GM21529 (cell line): ENCODE results near the gene TCERG1L.
"Not testable (repeated sequence)": the region's sequence is repeated elsewhere in the genome, so short reads cannot be mapped to it uniquely, and the experiment has no call there.

Source experiments
- ATAC-seq: cut with Tn5 transposase; IDR thresholded peaks from one replicate; pipeline ENCODE4 v1.9.1; 2021; ENCODE audit not compliant: unreplicated experiment

The TCERG1L gene

DNA sequence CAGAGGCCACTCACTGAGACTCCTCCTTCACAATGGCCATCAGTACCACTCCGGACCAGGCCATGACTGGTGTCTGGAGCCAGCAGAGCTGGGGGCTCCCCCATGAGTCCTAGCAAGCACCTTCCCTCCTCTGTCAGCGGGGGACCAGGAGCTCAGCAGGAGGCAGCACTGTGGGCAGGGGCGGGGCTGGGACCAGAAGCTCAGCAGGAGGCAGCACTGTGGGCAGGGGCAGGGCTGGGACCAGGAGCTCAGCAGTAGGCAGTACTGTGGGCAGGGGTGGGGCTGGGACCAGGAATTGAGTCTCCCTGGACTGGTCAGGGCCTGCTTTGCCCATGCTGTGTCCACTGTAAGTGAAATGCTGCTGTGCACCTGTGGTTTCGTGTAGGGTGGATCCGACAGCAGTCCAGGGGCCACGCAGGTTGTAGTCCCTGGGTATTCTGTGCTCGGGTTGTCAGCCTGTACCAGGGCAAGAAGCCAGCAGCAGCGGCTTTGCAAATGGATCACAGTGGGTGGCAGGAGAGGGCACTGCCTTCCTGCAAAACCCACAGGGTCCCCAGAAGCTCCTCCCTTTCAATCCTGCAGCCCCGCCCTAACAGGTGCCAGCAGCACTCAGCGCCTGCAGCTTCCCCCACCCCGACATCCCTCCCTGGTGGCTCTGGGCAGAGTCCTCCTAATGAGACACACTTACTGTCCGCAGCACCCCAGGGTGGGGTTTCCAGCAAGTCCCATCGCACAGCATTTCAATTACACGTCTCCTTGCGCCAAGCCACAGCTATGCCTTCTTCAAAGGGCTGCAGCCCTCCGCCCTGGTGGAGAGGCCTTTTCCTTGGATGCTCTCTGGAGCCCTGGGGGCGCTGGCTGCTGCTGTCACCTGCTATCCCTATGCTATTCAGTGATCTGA lies 220.5 kb downstream of the TCERG1L start:
- ATAC-seq: no peak

DNA sequence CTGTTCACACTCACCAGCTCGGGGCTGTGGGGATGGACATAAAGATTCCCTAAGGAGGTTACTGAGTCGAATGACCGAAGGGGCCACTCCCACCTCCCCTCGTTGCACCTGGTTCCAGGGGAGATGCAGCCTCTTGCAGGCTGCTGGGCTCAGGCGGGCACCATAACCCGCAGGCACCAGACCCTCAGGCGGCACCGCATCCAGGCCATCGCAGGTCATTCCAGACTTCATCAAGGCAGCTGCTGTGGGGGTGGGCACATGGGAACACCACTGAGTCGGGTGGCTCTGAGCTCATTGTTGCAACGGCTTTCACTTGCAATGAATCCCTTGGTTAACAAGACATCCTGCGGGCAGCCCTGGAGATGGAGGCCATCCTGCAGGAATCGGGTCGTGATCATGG lies 221.7 kb downstream of the TCERG1L start:
- no peak for ATAC-seq

DNA sequence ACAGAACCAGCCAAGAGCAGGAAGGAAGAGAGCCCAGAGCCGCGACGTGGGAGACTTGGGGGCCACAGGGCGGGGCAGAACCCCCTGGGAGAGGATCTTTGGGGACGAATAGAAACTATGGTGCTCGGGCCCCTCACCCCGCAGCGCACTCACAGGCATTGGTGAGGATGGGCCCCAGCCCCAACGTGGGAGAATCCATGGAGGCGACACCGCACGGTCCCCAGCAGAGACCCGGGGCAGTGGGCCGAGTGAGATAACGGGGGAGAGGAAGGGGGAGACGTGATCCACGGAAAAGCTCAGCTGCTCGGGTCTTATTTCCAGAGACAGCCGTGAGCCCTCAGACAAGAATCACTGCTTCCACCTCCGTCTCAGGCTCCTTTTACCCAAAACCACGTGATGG lies 222.4 kb downstream of the TCERG1L start:
- no peak for ATAC-seq

DNA sequence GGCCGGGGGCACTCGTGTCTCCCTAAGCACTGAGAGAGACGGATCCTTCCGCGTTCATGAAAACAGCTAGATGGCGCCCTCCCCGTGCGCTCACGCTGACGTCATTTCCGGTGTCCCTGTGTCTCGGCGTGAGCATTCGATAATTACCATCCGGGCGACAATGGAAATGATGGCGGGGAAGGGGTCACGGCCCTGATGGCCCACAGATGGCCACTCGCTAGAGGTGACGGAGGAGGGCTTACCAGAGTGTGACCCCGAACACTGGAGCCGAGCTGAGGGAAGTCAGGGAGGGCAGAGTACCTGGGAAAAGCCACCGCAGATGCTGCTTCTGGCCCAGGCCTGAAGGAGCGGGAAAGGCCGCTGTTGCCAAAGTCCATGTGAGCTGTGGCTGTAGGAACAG lies 222.9 kb downstream of the TCERG1L start:
- no peak for ATAC-seq

DNA sequence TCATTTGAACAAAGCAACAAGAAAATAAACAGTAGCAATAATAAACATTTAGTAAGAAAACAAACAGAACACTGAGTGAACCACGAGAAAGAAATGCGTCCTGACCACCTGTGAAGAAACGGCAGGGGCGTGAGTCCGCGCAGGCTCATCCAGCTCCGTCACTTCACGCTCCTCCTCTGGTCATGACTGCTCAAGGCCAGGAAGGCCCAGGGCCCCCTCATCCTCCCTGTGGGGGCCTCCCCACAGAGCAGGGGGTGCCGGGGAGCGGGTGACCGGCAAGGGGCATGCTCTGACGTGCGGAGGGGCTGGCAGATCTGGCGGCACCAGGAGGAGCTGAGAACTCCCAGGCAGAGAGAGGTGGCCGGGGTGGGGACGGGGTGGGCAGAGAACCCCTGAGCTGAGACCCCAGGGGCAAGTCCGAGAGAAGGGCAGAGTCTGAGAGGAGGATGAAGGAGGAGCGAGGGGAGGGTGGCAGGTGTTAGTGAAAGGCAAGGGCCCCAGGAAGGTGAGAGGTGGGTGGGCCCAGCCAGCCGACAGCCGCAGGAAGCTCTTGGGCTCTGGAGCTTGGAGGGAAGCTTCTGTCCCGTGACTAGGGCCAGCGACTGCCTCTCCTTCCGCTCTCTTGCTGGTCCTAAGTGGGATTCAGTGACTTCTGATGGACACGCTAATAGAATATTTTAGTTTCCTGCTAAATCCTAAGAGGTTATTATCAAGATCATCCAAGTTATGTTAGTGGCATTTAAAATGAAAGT lies 223.9 kb downstream of the TCERG1L start:
- ATAC-seq: no peak

DNA sequence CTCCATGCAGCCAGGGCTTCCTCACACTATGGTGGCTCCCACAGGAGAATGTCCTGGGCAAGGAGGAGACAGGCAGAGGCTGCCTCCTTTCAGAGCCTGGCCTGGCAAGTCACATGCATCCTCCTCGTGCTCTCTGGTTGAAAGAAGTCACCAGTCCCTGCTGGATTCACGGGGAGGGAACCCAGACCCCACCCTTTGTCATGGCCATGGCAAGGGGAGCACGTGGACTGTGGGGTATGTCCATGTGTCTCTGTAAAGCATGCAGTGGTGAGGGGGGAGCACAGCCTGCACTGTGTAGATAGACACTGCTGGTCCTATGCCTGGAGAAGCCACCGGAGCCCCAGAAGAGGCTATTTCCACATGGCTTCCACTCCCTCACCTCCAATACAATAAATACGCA lies 225.0 kb downstream of the TCERG1L start:
- ATAC-seq: no peak

DNA sequence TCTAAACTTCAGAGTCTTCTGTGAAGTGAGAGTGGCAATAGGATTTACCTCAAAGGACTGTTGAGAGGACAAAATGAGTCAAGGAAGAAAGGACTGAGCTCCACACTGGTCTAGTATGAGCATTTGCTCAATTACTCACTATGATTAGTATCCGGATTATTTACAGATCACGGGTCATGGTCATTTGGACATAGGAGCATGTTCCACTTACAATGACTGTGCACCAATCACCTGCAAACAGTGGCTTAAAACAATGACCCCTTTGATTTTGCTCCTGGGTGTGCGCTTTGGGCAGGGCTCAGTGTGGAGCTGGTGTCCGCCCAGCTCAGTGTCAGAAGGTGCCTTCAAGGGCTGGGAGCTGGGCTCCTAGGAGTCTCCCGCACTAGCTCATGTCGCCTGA lies 225.4 kb downstream of the TCERG1L start:
- ATAC-seq: no peak

DNA sequence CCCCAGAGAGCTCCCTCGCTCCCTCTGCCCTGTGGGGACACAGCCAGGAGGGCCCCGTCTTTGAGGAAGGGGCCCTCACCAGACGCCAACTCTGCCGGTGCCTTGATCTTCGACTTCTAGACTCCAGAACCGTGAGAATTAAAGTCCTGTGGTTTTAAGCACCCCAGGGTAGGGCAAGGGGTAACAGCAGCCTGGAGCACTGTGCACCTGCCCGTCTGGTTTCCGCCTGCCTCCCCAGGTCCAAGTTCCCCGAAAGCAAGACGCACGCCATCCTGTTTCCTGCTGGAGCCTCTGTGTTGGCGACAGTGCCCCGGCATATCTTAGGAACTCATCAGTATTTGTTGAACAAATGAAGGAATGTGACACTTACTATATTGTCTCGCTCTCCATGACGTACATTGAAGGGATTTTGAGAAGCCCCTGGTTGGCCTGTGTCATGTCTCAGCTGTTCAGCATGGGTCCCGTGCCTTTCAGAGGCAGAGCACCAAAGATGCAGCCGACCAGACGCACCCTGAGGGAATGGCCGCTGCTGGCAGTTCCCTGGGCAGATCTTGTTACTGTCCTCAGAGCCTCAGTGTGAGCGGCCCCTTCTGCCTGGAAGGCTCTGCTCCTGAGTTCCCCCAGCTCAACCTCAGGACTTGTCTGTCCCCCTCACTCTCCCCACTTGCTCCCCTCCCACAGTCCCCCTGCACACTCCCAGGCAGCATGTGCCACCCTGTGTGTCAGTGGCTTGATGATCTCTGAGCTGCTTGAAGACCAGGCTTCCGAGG lies 226.2 kb downstream of the TCERG1L start:
- no peak for ATAC-seq

DNA sequence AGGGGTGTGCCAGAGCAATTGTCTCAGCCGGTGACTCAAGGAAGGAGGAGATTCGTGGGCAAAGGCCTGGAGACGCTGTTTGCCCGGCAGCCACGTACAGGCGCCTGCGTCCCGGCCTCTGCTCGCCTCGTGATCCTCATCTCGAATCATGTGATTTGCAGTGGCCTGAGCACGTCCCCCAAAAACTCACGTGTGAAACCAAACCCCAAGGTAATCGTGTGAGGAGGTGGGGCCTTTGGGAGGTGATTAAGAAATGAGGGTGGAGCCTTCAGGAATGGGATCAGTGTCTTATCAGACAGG lies 226.8 kb downstream of the TCERG1L start:
- ATAC-seq: no peak

DNA sequence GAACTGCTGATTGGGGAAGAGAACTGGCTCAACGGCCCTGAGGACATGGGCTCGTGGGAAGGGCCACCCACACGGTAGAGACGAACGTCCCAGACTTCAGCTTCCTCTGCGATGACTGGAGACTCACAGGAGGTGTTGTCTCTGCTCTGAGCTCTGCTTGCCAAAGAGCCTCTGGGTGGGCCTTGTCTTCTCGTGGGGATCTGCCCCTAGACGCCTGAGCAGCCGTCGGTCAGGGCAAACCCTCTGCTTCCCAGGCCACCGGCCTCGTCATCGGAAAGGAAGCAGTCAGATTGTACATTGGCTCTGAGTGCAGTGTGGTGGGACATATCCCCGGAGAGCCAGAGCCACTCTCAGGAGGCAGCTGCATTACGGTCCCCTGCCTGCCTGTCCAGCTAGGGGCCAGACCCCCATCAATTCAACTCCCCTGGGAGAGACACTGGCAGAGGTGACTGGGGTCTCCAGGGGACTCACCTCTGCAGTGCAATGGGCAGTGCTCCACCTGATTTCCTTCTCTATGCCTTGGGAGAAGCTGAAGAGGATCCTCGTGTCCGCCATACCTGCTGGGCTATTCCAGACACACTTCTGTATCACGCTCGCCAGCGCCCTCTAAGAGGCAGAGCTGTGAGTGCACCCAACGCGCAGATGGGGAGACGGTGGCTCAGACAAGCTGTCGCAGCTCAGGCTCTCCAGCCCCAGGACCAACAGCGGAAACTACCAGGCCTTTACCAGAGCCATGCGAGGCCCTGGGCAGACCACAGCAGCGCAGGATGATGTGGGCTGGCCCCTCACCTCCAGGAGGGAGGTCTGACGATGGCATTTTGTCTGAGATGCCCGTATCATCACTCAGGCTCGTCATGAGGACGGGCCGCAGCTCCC lies 227.4 kb downstream of the TCERG1L start:
- ATAC-seq: no peak

DNA sequence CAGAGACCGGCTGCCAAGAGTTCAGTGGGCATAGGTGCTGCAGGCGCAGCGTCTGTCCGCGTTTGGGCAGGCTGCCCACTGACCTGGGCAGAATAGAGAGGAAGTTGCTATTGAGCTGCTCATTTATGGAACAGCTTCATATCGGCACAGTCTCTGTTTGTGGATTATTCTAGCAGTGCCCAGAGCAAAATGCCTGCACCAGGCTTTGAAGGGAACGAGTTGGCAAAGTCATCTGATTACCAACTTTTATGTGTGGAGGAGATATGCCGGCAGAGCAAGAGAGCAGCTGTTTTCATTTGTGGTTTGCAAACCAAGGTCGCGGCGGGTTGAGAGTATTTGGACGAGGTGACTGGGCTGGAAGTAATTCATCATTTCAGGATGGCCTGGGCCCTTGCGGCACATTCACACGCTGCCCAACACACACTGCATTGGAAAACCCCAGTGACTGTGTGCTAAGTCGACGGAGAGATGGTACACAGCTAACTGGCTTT lies 228.5 kb downstream of the TCERG1L start:
- ATAC-seq: no peak

DNA sequence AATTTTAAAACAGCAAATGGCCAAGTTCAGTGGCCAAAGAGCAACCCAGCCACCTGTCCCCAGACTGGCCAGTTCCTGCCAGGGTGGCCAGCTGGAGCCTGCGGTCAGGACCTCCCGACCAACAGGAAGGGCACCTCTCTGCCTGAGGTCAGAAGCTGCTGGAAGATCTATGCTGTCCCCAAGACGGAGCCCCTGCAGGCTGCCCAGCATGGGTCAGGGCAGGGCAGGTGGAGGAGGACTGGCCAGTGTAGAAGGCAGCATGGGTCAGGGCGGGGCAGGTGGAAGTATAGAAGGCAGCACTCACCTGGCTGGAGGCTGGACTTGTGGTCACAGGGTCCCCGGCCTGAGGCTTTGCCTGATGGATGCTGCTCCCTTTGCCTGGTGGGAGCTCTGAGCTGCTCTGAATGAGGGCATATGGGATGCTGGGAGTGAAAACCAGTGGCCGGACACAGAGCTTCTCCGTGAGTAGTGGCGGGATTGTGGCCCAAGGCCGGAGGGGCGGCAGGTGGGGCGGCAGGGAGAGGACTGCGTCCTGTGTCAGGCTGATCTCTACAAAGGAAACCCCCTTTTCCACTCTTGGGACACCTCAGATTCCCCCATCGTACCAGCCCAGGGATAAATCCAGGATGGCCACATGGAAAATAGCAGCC lies 229.2 kb downstream of the TCERG1L start:
- no peak for ATAC-seq

DNA sequence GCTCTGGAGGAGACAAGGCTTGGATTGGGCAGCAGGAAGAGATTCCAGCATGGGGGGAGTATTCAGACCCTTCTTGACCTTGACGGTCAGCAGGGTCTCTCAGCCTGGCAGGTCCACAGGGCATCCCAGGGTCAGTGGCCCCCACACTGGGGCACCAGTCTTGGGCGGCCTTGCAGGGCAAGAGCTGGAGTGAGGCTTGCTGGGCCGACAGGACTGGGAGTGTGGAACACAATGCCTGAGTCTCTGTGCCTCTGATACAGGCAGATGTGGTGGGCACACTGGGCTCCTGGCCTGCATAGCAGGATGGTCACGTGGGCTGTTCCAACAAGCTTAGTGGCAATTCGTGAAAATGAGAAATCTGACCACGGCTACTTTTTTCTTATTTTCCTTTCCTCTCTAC lies 229.7 kb downstream of the TCERG1L start:
- no peak for ATAC-seq

DNA sequence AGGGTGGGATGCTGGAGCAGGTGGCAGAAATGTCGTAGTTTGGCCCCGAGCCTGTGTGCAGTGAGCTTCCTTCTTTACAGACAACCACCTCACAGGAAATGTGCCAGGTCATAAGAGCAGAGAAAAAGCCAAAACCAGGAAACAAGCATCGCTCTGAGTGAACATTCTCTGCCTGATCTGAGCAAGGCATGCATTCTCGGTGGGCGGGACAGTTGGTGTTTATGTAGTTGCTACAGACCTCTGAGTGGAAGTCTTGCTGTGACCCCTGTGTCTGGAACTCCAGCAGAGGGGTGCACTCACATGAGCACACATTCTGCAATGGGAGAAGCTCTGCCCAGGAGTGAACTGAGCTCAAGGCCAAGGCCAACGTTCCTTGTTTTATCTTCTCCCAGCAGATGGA lies 230.1 kb downstream of the TCERG1L start:
- no peak for ATAC-seq

DNA sequence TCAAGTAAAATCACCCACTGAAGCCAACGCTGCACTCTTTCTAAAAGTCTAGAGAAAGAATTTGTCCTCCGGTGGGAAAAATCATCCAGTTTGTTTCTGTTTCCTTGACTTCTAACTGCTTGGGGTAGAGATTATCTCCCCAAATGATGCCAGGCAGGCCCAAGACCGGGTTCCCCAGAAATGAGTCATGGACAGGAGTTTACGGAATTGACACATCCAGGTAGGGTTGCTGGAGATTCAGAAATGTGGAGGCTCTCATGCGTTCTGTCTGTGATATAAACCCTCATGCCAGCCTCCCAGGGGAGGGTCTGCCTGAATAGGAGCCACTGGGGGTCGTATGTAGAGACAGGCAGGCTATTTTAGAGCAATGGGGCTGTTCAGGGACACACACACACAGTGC lies 230.9 kb downstream of the TCERG1L start:
- no peak for ATAC-seq

DNA sequence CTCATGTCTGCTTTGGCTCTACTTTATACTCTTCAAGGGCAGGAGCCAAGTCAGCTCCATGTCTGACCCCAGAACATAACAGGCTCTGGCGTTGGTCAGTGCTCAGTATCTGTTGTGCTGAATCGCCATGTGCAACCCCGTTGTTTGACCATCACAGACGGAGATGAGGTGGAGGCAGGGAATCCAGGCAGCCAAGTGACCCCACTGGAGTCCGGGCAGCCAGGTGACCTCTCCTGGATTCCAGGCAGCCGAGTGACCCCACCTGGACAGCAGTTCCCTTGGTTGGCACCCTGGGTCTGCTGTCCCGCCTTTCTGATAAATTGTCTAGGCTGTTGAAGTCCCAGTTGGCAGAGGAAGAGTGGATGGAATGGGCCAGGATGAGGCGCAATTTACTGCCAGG lies 232.2 kb downstream of the TCERG1L start:
- no peak for ATAC-seq

DNA sequence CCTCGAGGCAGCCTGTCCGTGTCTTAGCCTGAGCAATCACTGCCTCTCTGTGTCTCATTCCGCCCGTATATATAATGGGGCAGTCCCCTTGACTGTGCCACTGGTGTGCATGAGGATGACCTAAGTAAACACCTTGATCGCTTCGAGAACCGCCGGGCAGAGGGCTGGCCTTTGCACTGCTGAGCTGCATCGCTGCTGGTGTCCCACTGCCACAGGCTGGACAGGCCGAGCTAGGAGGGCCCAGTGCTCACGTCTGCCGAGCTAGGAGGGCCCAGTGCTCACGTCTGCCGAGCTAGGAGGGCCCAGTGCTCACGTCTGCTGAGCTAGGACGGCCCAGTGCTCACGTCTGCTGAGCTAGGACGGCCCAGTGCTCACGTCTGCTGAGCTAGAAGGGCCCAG lies 232.6 kb downstream of the TCERG1L start:
- not testable (repeated sequence) for ATAC-seq

DNA sequence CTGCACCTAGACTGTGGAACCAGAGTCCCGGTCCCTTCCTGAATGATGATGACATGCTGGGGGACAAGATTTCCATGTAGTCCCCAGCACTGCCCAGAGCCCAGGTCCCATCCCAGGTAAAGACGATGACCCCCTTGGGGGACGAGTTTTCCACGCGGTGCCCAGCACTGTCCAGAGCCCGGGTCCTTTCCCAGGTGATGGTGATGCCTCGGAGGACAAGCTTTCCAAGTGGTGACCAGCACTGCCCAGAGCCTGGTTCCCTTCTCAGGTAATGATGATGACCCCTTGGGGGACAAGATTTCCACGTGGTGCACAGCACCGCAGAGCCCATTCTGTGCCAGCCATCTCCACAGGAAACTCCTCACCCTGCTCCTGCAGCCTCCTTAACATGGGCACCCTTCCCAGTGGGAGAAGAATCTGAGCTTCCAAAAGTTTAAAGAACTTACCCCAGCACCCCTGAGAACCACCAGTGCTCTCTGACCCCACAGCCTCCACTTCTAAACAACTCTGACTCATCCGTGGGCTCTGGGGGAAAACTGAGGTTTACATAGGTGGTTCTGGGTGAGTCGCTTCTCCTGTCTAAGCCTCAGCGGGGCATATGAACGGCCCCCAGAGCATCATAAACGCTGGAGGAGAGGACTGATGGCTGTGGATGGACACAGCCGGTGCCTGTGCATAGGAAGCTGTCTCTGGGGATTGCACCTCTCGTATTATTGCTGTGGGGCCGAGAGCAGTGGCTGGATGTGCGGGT lies 233.2 kb downstream of the TCERG1L start:
- ATAC-seq: no peak

DNA sequence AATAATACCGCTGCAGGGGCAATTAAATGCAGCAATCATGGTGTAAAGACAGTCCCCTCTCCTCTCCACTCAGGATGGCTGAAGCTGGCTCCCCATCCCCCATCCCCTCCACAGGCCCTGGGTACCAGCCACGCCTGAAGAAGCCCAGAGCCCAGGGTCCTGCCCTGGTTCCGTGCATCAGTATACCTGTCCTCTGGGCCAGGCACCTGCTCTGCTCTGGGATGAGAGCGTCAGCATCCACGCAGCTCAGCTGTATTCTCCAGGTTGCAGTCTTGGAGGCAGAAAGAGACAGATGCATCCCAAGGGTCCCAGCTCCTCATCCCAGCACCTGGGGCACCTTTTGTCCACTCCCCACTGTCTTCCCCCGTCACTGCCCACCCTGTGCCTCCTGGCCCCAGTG lies 233.8 kb downstream of the TCERG1L start:
- ATAC-seq: no peak
